ENCODE data around the gene GGCX. TPM values are rescaled to one million over a fixed set of nuclear protein-coding genes. Genes with fewer than 3 reads are reported as not detected.

Gene GGCX
- total RNA-seq, 4 donors from 2014 or later = 15.8 to 37.1 (median 25.8) TPM

DNA sequence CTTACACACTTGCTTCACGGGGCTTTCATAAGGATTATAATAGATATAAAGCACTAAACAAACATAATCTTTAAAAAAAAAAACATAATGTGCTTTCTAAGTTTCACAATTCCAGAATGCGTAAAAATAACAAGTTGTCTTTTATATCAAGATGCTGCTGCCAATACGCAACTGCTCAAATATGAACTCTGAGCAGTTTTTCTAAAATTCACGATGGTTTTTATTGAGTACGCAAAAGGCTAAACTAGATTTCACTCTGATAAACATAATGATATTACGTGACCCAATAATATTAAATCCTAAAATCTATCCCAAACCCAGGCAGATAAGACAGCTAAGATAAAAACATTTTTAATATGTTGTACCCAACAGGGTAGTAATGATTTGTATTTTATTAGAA lies 47.0 kb downstream of the GGCX start:
- WGBS, 2 donors = 91 to 94% methylated on average over 6 of the region's 6 CpGs
- DNase-seq (ENCODE audit: low spot score in 2 of 2) = no peak
- TF ChIP-seq, protein P1, sequence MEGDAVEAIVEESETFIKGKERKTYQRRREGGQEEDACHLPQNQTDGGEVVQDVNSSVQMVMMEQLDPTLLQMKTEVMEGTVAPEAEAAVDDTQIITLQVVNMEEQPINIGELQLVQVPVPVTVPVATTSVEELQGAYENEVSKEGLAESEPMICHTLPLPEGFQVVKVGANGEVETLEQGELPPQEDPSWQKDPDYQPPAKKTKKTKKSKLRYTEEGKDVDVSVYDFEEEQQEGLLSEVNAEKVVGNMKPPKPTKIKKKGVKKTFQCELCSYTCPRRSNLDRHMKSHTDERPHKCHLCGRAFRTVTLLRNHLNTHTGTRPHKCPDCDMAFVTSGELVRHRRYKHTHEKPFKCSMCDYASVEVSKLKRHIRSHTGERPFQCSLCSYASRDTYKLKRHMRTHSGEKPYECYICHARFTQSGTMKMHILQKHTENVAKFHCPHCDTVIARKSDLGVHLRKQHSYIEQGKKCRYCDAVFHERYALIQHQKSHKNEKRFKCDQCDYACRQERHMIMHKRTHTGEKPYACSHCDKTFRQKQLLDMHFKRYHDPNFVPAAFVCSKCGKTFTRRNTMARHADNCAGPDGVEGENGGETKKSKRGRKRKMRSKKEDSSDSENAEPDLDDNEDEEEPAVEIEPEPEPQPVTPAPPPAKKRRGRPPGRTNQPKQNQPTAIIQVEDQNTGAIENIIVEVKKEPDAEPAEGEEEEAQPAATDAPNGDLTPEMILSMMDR (IDR thresholded peaks at IDR 0.05) = no peak
- no peak overlapping the region for H3K4me3 ChIP-seq (ENCODE audit: low read depth, poor library complexity, severe bottlenecking)
- intact Hi-C loops (cut with DNase I; ENCODE audit: low total_unique reads) = no loop called here

DNA sequence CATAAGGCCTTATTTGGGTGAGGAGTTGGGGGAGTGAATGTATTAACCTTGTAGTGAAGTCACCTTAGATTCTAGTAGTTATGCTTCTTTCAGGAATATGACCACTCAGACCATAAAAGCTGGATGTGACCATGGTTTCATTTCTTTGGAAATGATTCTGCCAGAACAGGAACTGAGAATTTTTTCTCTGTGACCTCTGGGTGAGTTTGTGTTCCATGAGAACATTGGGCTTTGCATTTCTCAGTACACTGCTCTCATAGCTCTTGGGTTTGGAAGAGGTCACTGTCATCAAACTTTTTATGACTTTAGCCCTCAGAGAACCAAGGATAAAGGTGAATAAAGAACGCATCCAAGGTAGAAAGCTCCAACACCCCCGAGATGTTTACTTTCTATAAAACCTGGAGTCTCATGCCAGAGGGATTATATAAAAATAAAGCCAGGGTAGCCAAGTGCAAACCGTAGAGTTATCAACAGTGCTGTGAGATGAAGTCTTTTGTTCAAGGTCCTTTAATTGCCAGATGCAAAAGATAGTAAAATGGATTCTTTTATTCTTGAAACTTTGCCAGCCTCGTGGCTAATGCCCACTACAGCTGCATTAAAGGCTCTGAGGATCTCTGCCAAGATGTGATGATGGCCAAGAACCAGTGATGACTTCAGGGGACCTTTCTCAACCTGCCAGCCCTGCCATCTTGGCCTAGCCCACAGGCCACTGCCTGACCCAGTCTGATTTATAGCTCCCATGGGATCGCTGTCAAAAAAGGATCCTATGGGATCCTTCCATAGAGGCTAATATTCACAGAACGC lies 50.1 kb downstream of the GGCX start:
- 67 to 69% methylated on average over 6 of the region's 6 CpGs for whole genome bisulfite sequencing, 2 donors
- intact Hi-C loops (cut with DNase I; ENCODE audit: low total_unique reads) = no loop called here
- no peak for TF ChIP-seq POLR2A (IDR thresholded peaks at IDR 0.05)
- TF ChIP-seq, protein P1 (IDR thresholded peaks at IDR 0.05) = no peak
- no peak overlapping the region for H3K4me3 ChIP-seq (ENCODE audit: low read depth, poor library complexity, severe bottlenecking)
- DNase-seq (ENCODE audit: low spot score in 2 of 2) = peak in 1 of 2 donors; percentile 25

DNA sequence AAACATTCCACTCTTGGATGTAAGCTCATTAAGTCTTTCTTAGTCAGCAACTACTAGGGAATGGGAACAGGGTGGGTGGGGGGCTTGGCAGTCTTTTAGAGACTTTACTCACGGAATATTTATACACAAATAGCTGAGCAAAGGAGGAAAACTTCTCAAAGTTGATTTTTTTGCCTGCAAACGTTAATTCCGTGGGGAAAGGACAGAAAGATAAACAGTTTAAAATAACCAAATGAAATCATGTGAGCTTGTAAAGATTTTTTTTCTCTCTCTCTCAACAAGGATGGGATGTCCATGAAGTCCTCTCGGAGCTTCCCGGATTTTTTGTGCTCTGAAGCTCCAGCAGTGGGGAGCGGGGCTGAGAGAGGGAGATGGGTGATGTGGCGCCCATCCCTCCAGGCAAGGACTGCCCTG lies 54.5 kb downstream of the GGCX start:
- TF ChIP-seq, protein P1 (IDR thresholded peaks at IDR 0.05) = no peak
- no peak for TF ChIP-seq POLR2A (IDR thresholded peaks at IDR 0.05)
- intact Hi-C loops (cut with DNase I; ENCODE audit: low total_unique reads) = no loop called here
- WGBS, 2 donors = 61 to 65% methylated on average over 7 of the region's 7 CpGs
- DNase-seq (ENCODE audit: low spot score in 2 of 2) = peak in 1 of 2 donors; percentile 29
- no peak overlapping the region for H3K4me3 ChIP-seq (ENCODE audit: low read depth, poor library complexity, severe bottlenecking)

DNA sequence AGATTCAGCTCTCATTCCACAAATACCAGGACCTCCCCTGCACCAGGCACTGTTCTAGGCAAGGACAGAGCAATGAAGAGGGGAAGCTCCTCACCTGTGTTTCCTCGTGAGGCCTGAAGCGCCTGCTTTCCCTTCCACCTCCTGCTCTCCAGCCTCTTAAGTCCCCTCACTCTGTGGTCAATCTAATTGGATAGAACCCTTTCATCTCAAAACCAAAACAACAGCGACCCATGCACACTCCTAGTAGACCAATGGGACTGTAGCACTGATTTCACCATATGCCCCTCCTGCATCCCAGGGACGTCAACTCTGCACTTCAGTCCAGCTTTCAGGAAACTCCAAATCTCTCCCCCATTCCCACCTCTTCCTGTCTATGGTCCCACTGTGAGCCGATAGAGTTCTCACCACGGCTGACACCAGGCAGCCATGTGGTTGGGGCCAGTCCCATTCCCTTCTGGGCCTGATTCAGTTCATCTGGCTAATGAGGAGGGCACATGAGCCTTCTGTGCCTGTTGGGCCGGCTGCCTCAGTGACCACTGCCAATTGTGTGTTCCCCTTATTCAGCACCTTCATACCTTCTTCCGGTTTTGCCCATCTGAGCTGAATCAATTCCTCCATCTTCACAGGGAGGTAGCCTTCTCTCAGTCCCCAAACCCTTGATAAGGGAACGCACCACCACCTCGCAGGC lies 55.6 kb downstream of the GGCX start:
- no peak overlapping the region for H3K4me3 ChIP-seq (ENCODE audit: low read depth, poor library complexity, severe bottlenecking)
- intact Hi-C loops (cut with DNase I; ENCODE audit: low total_unique reads) = no loop called here
- DNase-seq (ENCODE audit: low spot score in 2 of 2) = peak in 1 of 2 donors; percentile 79
- TF ChIP-seq, protein P1 (IDR thresholded peaks at IDR 0.05) = no peak
- TF ChIP-seq POLR2A (IDR thresholded peaks at IDR 0.05) = no peak
- 76 to 88% methylated on average over 10 of the region's 10 CpGs for WGBS, 2 donors

DNA sequence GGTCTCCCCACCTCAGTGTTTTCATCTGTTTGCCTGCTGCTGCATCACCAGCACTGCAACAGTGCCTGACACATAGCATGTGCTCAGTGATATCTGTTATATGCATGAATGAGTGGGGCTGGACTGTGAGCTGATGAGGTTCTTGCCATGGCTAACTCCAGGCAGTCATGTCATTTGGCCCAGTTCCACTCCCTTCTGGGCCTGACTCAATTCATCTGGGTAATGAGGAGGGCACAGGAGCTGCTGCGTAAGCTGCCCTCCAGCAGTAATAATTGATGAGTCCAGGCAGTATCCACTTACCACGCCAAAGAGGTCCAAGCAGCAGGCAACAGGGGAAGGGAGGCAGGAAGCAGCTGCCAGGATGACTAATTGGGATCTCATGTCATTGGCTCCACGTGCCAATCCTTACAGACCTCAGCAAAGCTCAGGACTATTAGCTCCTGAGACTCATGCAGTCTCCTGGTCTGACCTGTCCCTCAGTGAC lies 56.5 kb downstream of the GGCX start:
- intact Hi-C loops (cut with DNase I; ENCODE audit: low total_unique reads) = no loop called here
- WGBS, 2 donors = 2 to 10% methylated on average over 3 of the region's 3 CpGs
- H3K4me3 ChIP-seq (ENCODE audit: low read depth, poor library complexity, severe bottlenecking) = no peak overlapping the region
- TF ChIP-seq, protein P1 (IDR thresholded peaks at IDR 0.05) = no peak
- TF ChIP-seq POLR2A (IDR thresholded peaks at IDR 0.05) = no peak
- peak; percentile 87 to 94 for DNase-seq (ENCODE audit: low spot score in 2 of 2)
